OCI-LY1 (cell line): ENCODE data around the gene GPR142.

Source experiments
- H2AFZ ChIP-seq: fragments of 200-600 bp; sonication (generic), shearing (Covaris generic); 2 replicates; pipeline ENCODE4 v1.6.0; 2014; ENCODE audit warnings: antibody characterized with exemption, mild to moderate bottlenecking, low read length
- H3F3A ChIP-seq: fragments of 200-600 bp; sonication (generic), shearing (Covaris generic); 2 replicates; pipeline ENCODE4 v1.6.0; 2014; ENCODE audit warnings: mild to moderate bottlenecking, antibody characterized with exemption, low read length, moderate library complexity; ENCODE audit not compliant: insufficient read depth
- H3K27ac ChIP-seq: fragments of 200-600 bp; sonication (generic); 2 replicates; pipeline ENCODE4 v1.5.1; 2014; ENCODE audit warnings: low read length, mixed run types, mild to moderate bottlenecking, low read depth; ENCODE audit not compliant: poor library complexity, severe bottlenecking
- H3K27me3 ChIP-seq: fragments of 200-600 bp; sonication (generic); 2 replicates; pipeline ENCODE4 v1.6.0; 2014; ENCODE audit warnings: antibody characterized with exemption, mild to moderate bottlenecking, low read length, moderate library complexity; ENCODE audit not compliant: insufficient read depth
- H3K36me3 ChIP-seq: fragments of 200-600 bp; sonication (generic); 2 replicates; pipeline ENCODE4 v1.6.1; 2014; ENCODE audit warnings: mild to moderate bottlenecking, antibody characterized with exemption, low read length, moderate library complexity, mixed read lengths; ENCODE audit not compliant: insufficient read depth
- H3K4me1 ChIP-seq: fragments of 200-600 bp; sonication (generic); 2 replicates; pipeline ENCODE4 v1.5.1; 2014; ENCODE audit warnings: mild to moderate bottlenecking, low read length, moderate library complexity; ENCODE audit not compliant: insufficient read depth, severe bottlenecking
- H3K4me2 ChIP-seq: fragments of 200-600 bp; sonication (generic), shearing (Covaris generic); 2 replicates; pipeline ENCODE4 v1.6.1; 2014; ENCODE audit warnings: low read length
- H3K4me3 ChIP-seq: fragments of 200-600 bp; sonication (generic); 2 replicates; pipeline ENCODE4 v1.5.1; 2014; ENCODE audit warnings: low read length, low read depth, mild to moderate bottlenecking, mixed read lengths; ENCODE audit not compliant: poor library complexity, severe bottlenecking
- H3K79me2 ChIP-seq: fragments of 200-600 bp; shearing (Covaris generic); 2 replicates; pipeline ENCODE4 v1.6.1; 2016; ENCODE audit warnings: mixed run types, low read length, mixed read lengths; ENCODE audit not compliant: insufficient read depth
- H3K9ac ChIP-seq: fragments of 200-600 bp; sonication (generic), shearing (Covaris generic); 2 replicates; pipeline ENCODE4 v1.6.1; 2014; ENCODE audit warnings: mild to moderate bottlenecking, low read length, mixed read lengths
- H3K9me2 ChIP-seq: fragments of 200-600 bp; sonication (generic), shearing (Covaris generic); 2 replicates; pipeline ENCODE4 v1.6.1; 2014; ENCODE audit warnings: low read depth, mild to moderate bottlenecking, low read length, mixed read lengths
- H3K9me3 ChIP-seq: fragments of 200-600 bp; shearing (Covaris generic); 2 replicates; pipeline ENCODE4 v1.6.1; 2014; ENCODE audit warnings: low read length, mixed read lengths
- H4K20me1 ChIP-seq: fragments of 200-600 bp; sonication (generic), shearing (Covaris generic); 2 replicates; pipeline ENCODE4 v1.6.0; 2016; ENCODE audit warnings: mild to moderate bottlenecking, low read length; ENCODE audit not compliant: insufficient read depth
- CTCF ChIP-seq: fragments of 200-600 bp; sonication (generic), shearing (Covaris generic); IDR thresholded peaks from 2 replicates; pipeline ENCODE4 v1.5.1; 2017; ENCODE audit warnings: mild to moderate bottlenecking, antibody characterized with exemption, low read length, moderate library complexity, mixed read lengths
- EZH2 ChIP-seq: fragments of 200-600 bp; sonication (generic), shearing (Covaris generic); IDR thresholded peaks from 2 replicates; pipeline ENCODE4 v1.8.0; 2017; ENCODE audit warnings: borderline replicate concordance, mixed run types, mild to moderate bottlenecking, antibody characterized with exemption, low read length, moderate library complexity, mixed read lengths

The GPR142 gene

GRCh38 chr17:74350486-74350885 lies 16.8 kb upstream of the GPR142 start:
- TF ChIP-seq EZH2 (no peak), CTCF (no peak)
- H2AFZ ChIP-seq, result no peak overlapping the region
- H3K4me2 ChIP-seq, result no peak overlapping the region
- H3F3A ChIP-seq, result no peaks in the 10 kb centered on the region
- H3K79me2 ChIP-seq, result no peaks in the 10 kb centered on the region
- no peaks in the 10 kb centered on the region for H3K27me3 ChIP-seq
- no peak overlapping the region for H3K9ac ChIP-seq
- no peak overlapping the region for H3K4me3 ChIP-seq
- H4K20me1 ChIP-seq, result no peaks in the 10 kb centered on the region
- no peaks in the 10 kb centered on the region for H3K9me3 ChIP-seq
- H3K27ac ChIP-seq, result no peak overlapping the region
- no peaks in the 10 kb centered on the region for H3K36me3 ChIP-seq
- H3K9me2 ChIP-seq, result no peaks in the 10 kb centered on the region
- H3K4me1 ChIP-seq, result no peaks in the 10 kb centered on the region

GRCh38 chr17:74351552-74352210 lies 15.6 kb upstream of the GPR142 start:
- Histone ChIP-seq H4K20me1 (no peaks in the 10 kb centered on the region), H3K9me3 (no peaks in the 10 kb centered on the region), H3K79me2 (no peaks in the 10 kb centered on the region), H3K27me3 (no peaks in the 10 kb centered on the region), H2AFZ (no peak overlapping the region), H3K4me2 (no peak overlapping the region), H3K9me2 (no peaks in the 10 kb centered on the region), H3K4me3 (no peak overlapping the region), H3K9ac (no peak overlapping the region), H3K36me3 (no peaks in the 10 kb centered on the region), H3K4me1 (no peaks in the 10 kb centered on the region), H3F3A (no peaks in the 10 kb centered on the region), H3K27ac (no peak overlapping the region)
- no peak for TF ChIP-seq CTCF
- TF ChIP-seq EZH2, result no peak

GRCh38 chr17:74353446-74354060 lies 13.8 kb upstream of the GPR142 start:
- TF ChIP-seq CTCF (no peak), EZH2 (no peak)
- no peaks in the 10 kb centered on the region for H3K9me2 ChIP-seq
- H3K27me3 ChIP-seq, result no peaks in the 10 kb centered on the region
- no peak overlapping the region for H3K27ac ChIP-seq
- H2AFZ ChIP-seq, result no peak overlapping the region
- no peaks in the 10 kb centered on the region for H3K79me2 ChIP-seq
- H4K20me1 ChIP-seq, result no peaks in the 10 kb centered on the region
- no peaks in the 10 kb centered on the region for H3K36me3 ChIP-seq
- H3F3A ChIP-seq, result no peaks in the 10 kb centered on the region
- H3K9ac ChIP-seq, result no peak overlapping the region
- no peaks in the 10 kb centered on the region for H3K9me3 ChIP-seq
- H3K4me1 ChIP-seq, result no peaks in the 10 kb centered on the region
- H3K4me2 ChIP-seq, result no peak overlapping the region
- no peak overlapping the region for H3K4me3 ChIP-seq
